Dermis lymphatic vessel endothelial cell (primary cell): ENCODE results near the gene FOXD4L4. TPM values are rescaled to one million over a fixed set of nuclear protein-coding genes. Genes with fewer than 3 reads are reported as not detected.

ENCODE experiments used
- total RNA-seq: library from RNA; depleted of rRNA; stranded (reverse); fragments of >200 nt; gene quantifications from 2 replicates; pipeline ENCODE4 v1.2.1, GENCODE V29; 2014

Gene FOXD4L4
- under 0.01 and 0.09 TPM in 2 replicates for total RNA-seq

GRCh38 chr9:65737096-65737564 is at the start of gene FOXD4L4:
Gene FOXD4L4, plus strand, starts transcription at chr9:65737146. Its CDS starts 0 bp downstream, at chr9:65737146.

Other genes starting within 250 kb of the FOXD4L4 start
- 17.2 and 32.1 TPM in 2 replicates for gene ZNG1E, start 61.2 kb upstream of the FOXD4L4 start, total RNA-seq